Jurkat, Clone E6-1 (cell line): ENCODE data around the gene TMEM134.
A peak's percentile ranks its signal among the peaks of the same experiment; 100 is the strongest.
"Not testable (repeated sequence)": the region's sequence is repeated elsewhere in the genome, so short reads cannot be mapped to it uniquely, and the experiment has no call there.

ENCODE experiments used
- DNase-seq: peaks from one replicate; pipeline ENCODE4 v3.0.0-alpha.2; 2011; ENCODE audit warnings: low read depth, low spot score
- H3K4me3 ChIP-seq: 2 replicates; pipeline ENCODE4 v1.5.1; 2011; ENCODE audit warnings: mild to moderate bottlenecking, low read length, control low read depth, moderate library complexity

The TMEM134 gene

GRCh38 chr11:67431346-67432249 is 37.5 kb downstream of the TMEM134 start:
- no peak overlapping the region for H3K4me3 ChIP-seq
- DNase-seq, result no peak

DNA sequence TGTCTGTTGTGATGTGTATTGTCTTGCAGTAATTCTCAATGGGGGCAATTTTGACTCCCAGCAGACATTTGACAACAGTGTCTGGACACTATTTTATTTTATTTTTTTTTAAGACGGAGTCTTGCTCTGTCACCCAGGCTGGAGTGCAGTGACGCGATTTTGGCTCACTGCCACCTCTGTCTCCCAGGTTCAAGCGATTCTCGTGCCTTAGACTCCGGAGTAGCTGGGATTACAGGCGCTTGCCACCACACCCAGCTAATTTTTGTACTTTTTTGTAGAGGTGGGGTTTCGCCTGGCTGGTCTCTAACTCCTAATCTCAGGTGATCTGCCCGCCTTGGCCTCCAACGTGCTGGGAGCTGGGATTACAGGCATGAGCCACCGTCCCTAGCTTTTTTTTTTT is 39.3 kb downstream of the TMEM134 start:
- DNase-seq, result no peak
- no peak overlapping the region for H3K4me3 ChIP-seq

DNA sequence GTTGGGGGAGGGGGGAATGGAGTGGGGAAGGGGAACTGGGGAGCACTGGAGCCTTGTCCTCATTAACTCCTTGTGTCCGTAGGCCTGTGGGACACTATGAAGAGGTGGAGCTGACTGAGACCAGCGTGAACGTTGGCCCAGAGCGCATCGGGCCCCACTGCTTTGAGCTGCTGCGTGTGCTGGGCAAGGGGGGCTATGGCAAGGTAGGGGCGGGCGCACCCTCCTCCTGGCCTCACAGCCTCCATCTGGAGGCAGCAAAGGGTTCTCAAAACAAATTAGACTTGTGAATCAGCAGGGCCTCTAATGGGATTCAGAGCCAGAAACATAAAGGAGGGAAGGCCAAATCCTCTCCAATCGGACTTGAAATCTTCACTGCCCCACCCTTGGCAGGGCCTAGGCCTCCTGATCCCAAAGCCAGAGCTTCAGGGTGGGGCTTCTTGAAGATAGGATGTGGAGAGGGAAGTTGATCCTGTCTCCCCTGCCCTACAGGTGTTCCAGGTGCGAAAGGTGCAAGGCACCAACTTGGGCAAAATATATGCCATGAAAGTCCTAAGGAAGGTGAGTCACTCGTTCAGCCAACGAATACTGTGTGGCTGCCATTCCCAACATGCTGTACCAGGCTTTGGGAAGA is 39.9 kb downstream of the TMEM134 start:
- DNase-seq, result no peak
- peak overlapping the region; percentile 100 for H3K4me3 ChIP-seq

- peak within 1 kb of the TSS; percentile 100 for H3K4me3 ChIP-seq
- DNase-seq, result peak; percentile 97
Measured at GRCh38 chr11:67428052-67429001, 40.7 kb downstream of the TMEM134 start, which contains the start of gene RPS6KB2. Gene RPS6KB2, plus strand, starts transcription at chr11:67428494. Its CDS starts 52 bp downstream, at chr11:67428546.

DNA sequence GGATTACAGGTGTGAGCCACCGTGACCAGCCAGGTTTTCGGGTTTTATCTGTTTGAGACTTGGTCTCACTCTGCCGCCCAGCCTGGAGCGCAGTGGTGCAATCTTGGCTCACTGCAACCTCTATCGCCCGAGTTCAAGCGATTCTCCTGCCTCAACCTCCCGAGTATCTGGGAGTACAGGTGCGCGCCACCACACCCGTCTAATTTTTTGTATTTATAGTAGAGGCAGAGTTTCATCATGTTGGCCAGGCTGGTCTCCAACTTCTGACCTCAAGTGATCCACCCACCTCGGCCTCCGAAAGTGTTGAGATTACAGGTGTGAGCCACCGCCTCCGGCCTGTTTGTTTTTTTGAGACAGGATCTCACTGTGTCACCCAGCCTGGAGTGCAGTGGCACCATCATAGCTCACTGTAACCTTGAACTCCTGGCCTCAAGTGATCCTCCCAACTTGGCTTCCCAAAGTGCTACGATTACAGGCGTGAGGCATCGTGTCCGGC is 41.6 kb downstream of the TMEM134 start:
- not testable (repeated sequence) for DNase-seq
- H3K4me3 ChIP-seq, result peak overlapping the region; percentile 100

- no peak overlapping the region for H3K4me3 ChIP-seq
- no peak for DNase-seq
Measured at GRCh38 chr11:67423891-67424613, 45.0 kb downstream of the TMEM134 start.

- no peak for DNase-seq
- no peak overlapping the region for H3K4me3 ChIP-seq
Measured at GRCh38 chr11:67423466-67423865, 45.6 kb downstream of the TMEM134 start.

- no peak for DNase-seq
- H3K4me3 ChIP-seq, result no peak overlapping the region
Measured at GRCh38 chr11:67422891-67423290, 46.2 kb downstream of the TMEM134 start.

DNA sequence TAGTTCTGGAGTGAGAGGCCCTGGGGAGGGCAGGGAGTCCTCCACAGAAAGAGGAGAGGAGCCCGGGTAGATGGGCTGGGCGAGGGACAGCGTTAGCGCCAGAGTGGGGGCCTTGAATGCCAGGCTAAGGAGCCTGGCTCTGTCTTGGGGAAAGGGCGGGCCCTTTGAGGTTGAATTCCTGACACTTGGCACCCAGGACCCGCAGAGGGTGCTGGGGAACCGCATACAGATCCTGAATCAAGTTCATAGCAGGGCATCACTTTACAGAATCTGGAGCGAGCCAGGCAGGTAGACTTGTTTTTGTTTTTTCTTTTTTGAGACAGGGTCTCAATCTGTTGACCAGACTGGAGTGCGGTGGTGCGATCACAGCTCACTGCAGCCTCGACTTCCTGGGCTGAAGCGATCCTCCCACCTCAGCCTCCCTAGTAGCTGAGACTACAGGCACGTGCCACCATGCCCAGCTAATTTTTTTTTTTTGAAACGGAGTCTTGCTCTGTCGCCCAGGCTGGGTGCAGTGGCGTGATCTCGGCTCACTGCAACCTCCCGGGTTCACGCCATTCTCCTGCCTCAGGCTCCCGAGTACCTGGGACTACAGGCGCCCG is 47.5 kb downstream of the TMEM134 start:
- DNase-seq, result no peak
- 0 out of 2 replicates have a peak overlapping the region, but pooled peaks have one; percentile 16 for H3K4me3 ChIP-seq

DNA sequence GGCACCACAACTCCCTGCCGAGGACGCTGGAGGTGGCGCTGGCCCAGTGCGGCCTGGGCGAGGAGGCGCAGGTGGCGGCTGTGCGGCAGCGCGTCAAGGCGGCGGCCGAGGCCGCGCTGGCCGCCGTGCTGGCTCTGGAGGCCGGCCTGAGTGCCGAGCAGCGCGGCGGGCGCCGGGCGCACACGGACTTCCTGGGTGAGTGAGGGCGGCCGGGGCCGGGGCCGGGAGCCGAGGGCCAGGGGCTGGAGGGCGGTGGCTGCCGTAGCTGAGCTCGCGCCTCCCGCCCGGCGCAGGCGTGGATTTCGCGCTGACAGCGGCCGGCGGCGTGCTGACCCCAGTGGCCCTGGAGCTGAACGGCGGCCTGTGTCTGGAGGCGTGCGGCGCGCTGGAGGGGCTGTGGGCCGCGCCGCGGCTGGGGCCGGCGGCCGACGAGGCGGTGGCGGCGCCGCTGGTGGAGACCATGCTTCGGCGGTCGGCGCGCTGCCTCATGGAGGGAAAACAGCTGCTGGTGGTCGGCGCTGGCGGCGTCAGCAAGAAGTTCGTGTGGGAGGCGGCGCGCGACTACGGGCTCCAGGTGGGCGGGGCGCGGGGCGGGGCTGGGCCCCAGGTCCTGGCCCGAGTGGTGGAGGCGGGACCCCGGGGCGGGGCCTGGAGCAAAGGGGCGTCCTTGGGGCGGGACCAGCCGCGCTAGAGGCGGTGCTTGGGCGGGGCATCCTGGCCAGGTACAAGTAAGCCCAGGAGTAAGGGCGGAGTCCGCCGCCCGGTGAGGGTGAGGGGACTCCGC is 48.2 kb downstream of the TMEM134 start:
- H3K4me3 ChIP-seq, result peak overlapping the region; percentile 49

GRCh38 chr11:67420147-67420645 is 48.9 kb downstream of the TMEM134 start:
- no peak for DNase-seq
- peak overlapping the region; percentile 49 for H3K4me3 ChIP-seq

More for the DNA sequence above, 48.2 kb downstream of the TMEM134 start:
- DNase-seq, result peak; percentile 88

DNA sequence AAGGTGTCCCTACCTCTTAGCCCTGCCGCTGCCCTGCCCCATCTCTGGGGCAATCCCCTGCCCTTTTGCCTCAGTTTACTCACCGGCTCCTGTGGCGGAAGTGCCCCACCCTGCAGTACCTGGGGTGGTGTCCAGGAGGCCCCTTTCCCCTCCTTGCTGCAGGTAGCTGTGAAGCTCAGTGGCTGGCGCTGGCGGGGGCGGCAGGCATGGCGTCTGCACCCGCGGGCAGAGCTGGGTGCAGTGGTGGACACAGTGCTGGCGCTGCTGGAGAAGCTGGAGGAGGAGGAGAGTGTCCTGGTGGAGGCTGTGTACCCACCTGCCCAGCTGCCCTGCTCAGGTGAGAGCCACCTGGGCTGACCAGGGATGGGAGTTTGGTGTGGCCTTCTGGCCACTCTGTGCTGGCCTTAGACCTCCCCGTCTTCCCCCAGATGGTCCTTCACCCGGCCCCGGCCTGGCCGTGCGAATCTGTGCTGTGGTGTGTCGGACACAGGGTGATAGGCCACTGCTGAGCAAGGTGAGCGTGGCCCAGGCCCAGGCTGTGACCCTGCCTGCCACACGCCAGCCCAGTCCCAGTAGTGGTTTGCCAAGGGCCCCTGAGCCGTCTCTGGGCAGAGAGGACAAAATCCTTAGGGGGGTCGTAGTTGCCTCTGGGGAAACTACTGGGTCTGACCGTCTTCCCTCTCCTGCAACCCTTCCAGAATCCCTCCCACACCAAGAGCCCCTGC is 49.6 kb downstream of the TMEM134 start:
- DNase-seq, result no peak
- H3K4me3 ChIP-seq, result peak overlapping the region; percentile 7

DNA sequence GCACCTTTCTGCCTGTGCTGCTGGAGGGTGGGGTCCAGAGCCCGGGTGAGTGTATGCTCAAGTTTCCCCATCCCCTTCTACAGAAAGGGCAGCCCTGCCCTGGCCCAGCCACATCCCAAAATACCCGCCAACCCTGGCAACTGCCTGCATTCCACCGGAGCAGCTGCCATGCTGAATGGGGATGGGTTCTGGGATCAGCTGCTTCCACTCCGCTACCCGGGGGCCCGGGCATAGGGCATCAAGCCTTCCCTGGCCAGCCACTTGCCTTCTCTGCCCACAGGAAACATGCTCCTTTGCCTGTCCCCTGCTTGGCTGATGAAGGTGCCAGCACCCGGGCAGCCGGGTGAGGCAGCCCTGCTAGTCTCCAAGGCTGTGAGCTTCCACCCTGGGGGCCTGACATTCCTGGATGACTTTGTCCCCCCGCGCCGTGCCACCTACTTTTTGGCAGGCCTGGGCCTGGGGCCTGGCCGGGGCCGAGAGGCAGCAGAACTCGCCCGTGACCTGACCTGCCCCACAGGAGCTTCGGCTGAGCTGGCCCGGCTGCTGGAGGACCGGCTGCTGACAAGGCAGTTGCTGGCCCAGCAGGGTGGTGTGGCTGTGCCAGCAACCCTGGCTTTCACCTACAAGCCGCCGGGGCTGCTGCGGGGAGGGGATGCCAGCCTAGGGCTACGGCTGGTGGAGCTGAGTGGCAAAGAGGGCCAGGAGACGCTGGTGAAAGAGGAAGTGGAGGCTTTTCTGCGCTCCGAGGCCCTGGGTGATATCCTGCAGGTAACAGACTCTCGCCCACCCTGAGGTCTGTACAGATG is 50.4 kb downstream of the TMEM134 start:
- peak overlapping the region; percentile 7 for H3K4me3 ChIP-seq
- no peak for DNase-seq

GRCh38 chr11:67417425-67417824 is 51.6 kb downstream of the TMEM134 start:
- peak overlapping the region; percentile 15; the same call in 1 of the 2 replicates for H3K4me3 ChIP-seq
- no peak for DNase-seq

- DNase-seq, result peak; percentile 87
- H3K4me3 ChIP-seq, result peak overlapping the region; percentile 15
Measured at GRCh38 chr11:67416416-67417335, 52.4 kb downstream of the TMEM134 start.
